Endothelial cell of umbilical vein (primary cell): ENCODE data around the gene MTARC1. TPM values are rescaled to one million over a fixed set of nuclear protein-coding genes. Genes with fewer than 3 reads are reported as not detected.

ENCODE experiments used
- Bru-seq: library from RNA; stranded (reverse); fragments of 400-500 nt; gene quantifications from one replicate; lab custom pipeline; 2021; lab: Mats Ljungman, UMichigan
- BruChase-seq, 2 experiments: library from RNA; stranded (reverse); fragments of 400-500 nt; gene quantifications; one replicate each; lab custom pipeline; 2021; lab: Mats Ljungman, UMichigan
- BruUV-seq: library from RNA; stranded (reverse); fragments of 400-500 nt; replicated peaks from 2 replicates; lab custom pipeline; 2021; lab: Mats Ljungman, UMichigan
- CTCF ChIA-PET: fragments of 300-600, 350-600 bp; sonication (Branson Sonifier 250); formaldehyde crosslinking; loops from one replicate; lab custom pipeline; 2021; ENCODE audit warnings: antibody characterized with exemption, inconsistent platforms; lab: Charles Lee
- POLR2A ChIA-PET: fragments of 300-600, 350-600 bp; sonication (Branson Sonifier 250); formaldehyde crosslinking; loops from one replicate; lab custom pipeline; 2021; ENCODE audit warnings: antibody characterized with exemption, inconsistent platforms; lab: Charles Lee
- DNase-seq: peaks from one replicate; pipeline ENCODE4 v3.0.0-alpha.2; 2011; ENCODE audit warnings: low read depth, low spot score
- FAIRE-seq: peaks from 2 replicates; lab custom pipeline; 2011; peaks lifted over from hg19 to GRCh38; lab: Jason Lieb, UNC
- H2AFZ ChIP-seq: 2 replicates; pipeline ENCODE4 v1.6.0; 2012; ENCODE audit warnings: low read depth, low read length, control low read depth, inconsistent platforms
- H3K27ac ChIP-seq: 2 replicates; pipeline ENCODE4 v1.5.1; 2011; ENCODE audit warnings: low read depth, mild to moderate bottlenecking, control low read depth, low read length, moderate library complexity; ENCODE audit not compliant: insufficient read depth
- H3K27me3 ChIP-seq, 2 experiments: 2 replicates each; pipeline versions ENCODE4 v1.6.0 to v1.6.1; 2011; ENCODE audit warnings: low read length in 2 of 2, mixed read lengths in 1 of 2; ENCODE audit not compliant: control insufficient read depth in 2 of 2, insufficient read depth in 2 of 2
- H3K36me3 ChIP-seq, 2 experiments: 2 replicates in 1 of 2; 3 replicates in 1 of 2; pipeline ENCODE4 v1.5.1; 2011; ENCODE audit warnings: low read length in 2 of 2, mild to moderate bottlenecking in 1 of 2, moderate library complexity in 1 of 2; ENCODE audit not compliant: control insufficient read depth in 2 of 2, insufficient read depth in 2 of 2; ENCODE audit errors: extremely low read depth in 1 of 2
- H3K4me1 ChIP-seq: 3 replicates; pipeline ENCODE4 v1.5.1; 2011; ENCODE audit warnings: mild to moderate bottlenecking, low read length; ENCODE audit not compliant: control insufficient read depth, insufficient read depth; ENCODE audit errors: extremely low read depth
- H3K4me2 ChIP-seq: 2 replicates; pipeline ENCODE4 v1.6.1; 2011; ENCODE audit warnings: low read length, control low read depth, mixed read lengths; ENCODE audit not compliant: insufficient read depth
- H3K4me3 ChIP-seq, 3 experiments: fragments of 200-600 bp in 1 of 3; sonication (generic), shearing (Covaris generic) in 1 of 3; replicated peaks in 1 of 3; 2 replicates each; pipeline ENCODE4 v1.5.1; 2011 to 2016; ENCODE audit warnings: control low read depth in 3 of 3, low read length in 3 of 3, mild to moderate bottlenecking in 2 of 3, inconsistent platforms in 1 of 3, low read depth in 1 of 3, moderate library complexity in 1 of 3; ENCODE audit not compliant: insufficient read depth in 1 of 3
- H3K79me2 ChIP-seq: 2 replicates; pipeline ENCODE4 v1.6.0; 2012; ENCODE audit warnings: low read length, inconsistent platforms; ENCODE audit not compliant: control insufficient read depth, insufficient read depth
- H3K9ac ChIP-seq: replicated peaks from 2 replicates; pipeline ENCODE3; 2011; ENCODE audit warnings: low read length, control low read depth; ENCODE audit not compliant: insufficient read depth; ENCODE audit errors: extremely low read depth
- H3K9me1 ChIP-seq: replicated peaks from 3 replicates; pipeline ENCODE4 v1.6.0; 2011; ENCODE audit warnings: mild to moderate bottlenecking, low read length; ENCODE audit not compliant: control insufficient read depth, insufficient read depth; ENCODE audit errors: extremely low read depth
- H3K9me3 ChIP-seq: replicated peaks from 2 replicates; pipeline ENCODE4 v1.5.1; 2012; ENCODE audit warnings: low read length, inconsistent platforms; ENCODE audit not compliant: control insufficient read depth, insufficient read depth
- H4K20me1 ChIP-seq: replicated peaks from 2 replicates; pipeline ENCODE3; 2011; ENCODE audit warnings: mild to moderate bottlenecking, low read length; ENCODE audit not compliant: control insufficient read depth, insufficient read depth; ENCODE audit errors: extremely low read depth
- CTCF ChIP-seq, 2 donors: IDR thresholded peaks; 1 replicate in 1 of 2; 2 replicates in 1 of 2; pipeline ENCODE4 v1.5.1; 2011; ENCODE audit warnings: low read length in 2 of 2, mild to moderate bottlenecking in 2 of 2, moderate library complexity in 2 of 2, control low read depth in 1 of 2, inconsistent platforms in 1 of 2, low read depth in 1 of 2; ENCODE audit not compliant: insufficient read depth in 1 of 2; ENCODE audit errors: extremely low read depth in 1 of 2
- MAX ChIP-seq: IDR thresholded peaks from 2 replicates; pipeline ENCODE4 v1.6.1; 2011; ENCODE audit not compliant: insufficient read depth, insufficient read length
- dilution Hi-C: fragments of 300-500 bp; cut with MboI; formaldehyde crosslinking; loops from one replicate; pipeline ENCODE4 v1.15.0; 2019; ENCODE audit warnings: low sequenced_read_pairs; ENCODE audit not compliant: extremely low pct_ligation_motif_present
- intact Hi-C: fragments of 100-400 bp; cut with micrococcal nuclease; formaldehyde crosslinking; loops from one replicate; pipeline ENCODE4 v1.10.0; 2022
- long read RNA-seq: library from polyadenylated mRNA; stranded (forward); transcript quantifications from one replicate; pipeline ENCODE4 v2.0.0, GENCODE V29; 2021
- polyA minus RNA-seq, 3 experiments: library from RNA; depleted of rRNA, polyadenylated mRNA; stranded (reverse); fragments of >200 nt; gene quantifications; 1 replicate in 1 of 3; 2 replicates in 2 of 3; pipeline ENCODE4 v1.2.3, GENCODE V29; 2011
- polyA plus RNA-seq, 4 experiments: library from polyadenylated mRNA; depleted of rRNA in 3 of 4; stranded (reverse) in 3 of 4; unstranded in 1 of 4; fragments of >200 nt; gene quantifications; 2 replicates each; pipeline versions ENCODE4 v1.2.1 to v1.2.3, GENCODE V29; 2011 to 2012; ENCODE audit warnings: missing spikeins in 1 of 4
- total RNA-seq: library from RNA; stranded (reverse); gene quantifications from 2 replicates; pipeline ENCODE4 v1.2.3, GENCODE V29; 2021

The MTARC1 gene
- total RNA-seq = 3.5 and 4.8 TPM in 2 replicates
- polyA plus RNA-seq = 0.43 and 0.62 TPM in 2 replicates
- 1.1 TPM in 2 replicates for polyA plus RNA-seq (2011; cell fraction: cytosol; rRNA removed)
- polyA plus RNA-seq (2011; cell fraction: nucleus; rRNA removed) = 1.2 and 1.6 TPM in 2 replicates
- polyA plus RNA-seq (2012) = 1.1 and 1.2 TPM in 2 replicates
- polyA minus RNA-seq = 0.80 and 2.6 TPM in 2 replicates
- polyA minus RNA-seq (2011; cell fraction: cytosol; rRNA and poly(A)+ RNA removed) = 86.1 TPM
- 1.1 and 1.4 TPM in 2 replicates for polyA minus RNA-seq (2011; cell fraction: nucleus; rRNA and poly(A)+ RNA removed)
- Bru-seq, nascent RNA = percentile 35 among the genes with signal in this experiment
- BruChase-seq, experiment 1, labeled RNA remaining after a 6-hour chase = percentile 42 among the genes with signal in this experiment
- BruChase-seq, experiment 2, labeled RNA remaining after a 2-hour chase = percentile 35 among the genes with signal in this experiment
- long read RNA-seq, full-length matches to known transcripts = 1 of 2 reads
- long read RNA-seq, partial matches to known transcripts = 0 of 2 reads
- long read RNA-seq, other reads (novel, unspliced or antisense) = 1 of 2 reads

GRCh38 chr1:220786337-220787068 is at the start of gene MTARC1:
Gene MTARC1, plus strand, starts transcription at chr1:220786913. Its CDS starts 32 bp downstream, at chr1:220786945.
- H3K36me3 ChIP-seq = peaks cover 0 to 2% of the 10 kb centered on the region in 2 experiments
- ChIA-PET CTCF (interaction anchor here (0.9 to 7.3 kb wide), 8 partner anchors 10 to 1679 kb away, joined by 3 to 66 read pairs (median 4); no protein-coding TSS in a partner anchor), POLR2A (no interaction called here)
- H3K9me3 ChIP-seq = no peaks in the 10 kb centered on the region
- DNase-seq (peak; percentile 39), FAIRE-seq (no peak)
- H3K27me3 ChIP-seq = no peaks in the 10 kb centered on the region
- H3K9me1 ChIP-seq = no peaks in the 10 kb centered on the region
- peak within 1 kb of the TSS; percentile 52 for H3K9ac ChIP-seq
- H3K4me1 ChIP-seq = peaks cover 12% of the 10 kb centered on the region
- no peaks in the 10 kb centered on the region for H3K79me2 ChIP-seq
- intact Hi-C loops = no loop called here
- no peak within 1 kb of the TSS for H3K27ac ChIP-seq
- TF ChIP-seq MAX (no peak), CTCF (IDR thresholded peaks at IDR 0.05; ENCODE audit: extremely low read depth in 1 of 2, insufficient read depth in 1 of 2, low read depth in 1 of 2, low read length in 2 of 2) (peak in 1 of 2 donors; percentile 18)
- dilution Hi-C loops = no loop called here
- peak within 1 kb of the TSS; percentile 19 to 53 (median 38) for H3K4me3 ChIP-seq
- no peaks in the 10 kb centered on the region for H4K20me1 ChIP-seq
- no TSS peak for BruUV-seq
- H2AFZ ChIP-seq = peak within 1 kb of the TSS; percentile 90
- H3K4me2 ChIP-seq = peak within 1 kb of the TSS; percentile 77
